H54 (cell line): ENCODE measurements around the gene CDH1.

Experiments used
- DNase-seq: peaks from one replicate; pipeline ENCODE4 v3.0.0; 2011; ENCODE audit warnings: low spot score, mixed read lengths; ENCODE audit not compliant: insufficient read length
- FAIRE-seq: peaks from 3 replicates; lab custom pipeline; 2011; peaks lifted over from hg19 to GRCh38; lab: Jason Lieb, UNC
- POLR2A ChIP-seq: IDR thresholded peaks from 2 replicates; pipeline ENCODE4 v1.6.1; 2011; ENCODE audit warnings: low read depth, mild to moderate bottlenecking, low read length

CDH1 gene

GRCh38 chr16:68717684-68718083, 19.4 kb upstream of the CDH1 start:
- no peak for TF ChIP-seq POLR2A
- no peak for FAIRE-seq
- no peak for DNase-seq

- FAIRE-seq, result no peak
- DNase-seq, result no peak
- TF ChIP-seq POLR2A, result no peak
These were observed 18.5 kb upstream of the CDH1 start for GRCh38 chr16:68718590-68718989.

GRCh38 chr16:68719993-68720489, 17.1 kb upstream of the CDH1 start:
- TF ChIP-seq POLR2A, result no peak
- no peak for DNase-seq
- no peak for FAIRE-seq

GRCh38 chr16:68722119-68723024, 14.7 kb upstream of the CDH1 start:
- DNase-seq, result no peak
- TF ChIP-seq POLR2A, result no peak
- FAIRE-seq, result no peak

GRCh38 chr16:68724797-68725196, 12.3 kb upstream of the CDH1 start:
- no peak for DNase-seq
- TF ChIP-seq POLR2A, result no peak
- FAIRE-seq, result no peak

GRCh38 chr16:68728523-68728922, 8.6 kb upstream of the CDH1 start:
- no peak for TF ChIP-seq POLR2A
- DNase-seq (no peak), FAIRE-seq (no peak)

GRCh38 chr16:68731637-68732036, 5.5 kb upstream of the CDH1 start:
- DNase-seq, result no peak
- no peak for FAIRE-seq
- no peak for TF ChIP-seq POLR2A

- peak; percentile 94 for DNase-seq
These were observed 4.9 kb upstream of the CDH1 start for GRCh38 chr16:68732042-68732680.

GRCh38 chr16:68732741-68733399, 4.2 kb upstream of the CDH1 start:
- DNase-seq (no peak), FAIRE-seq (no peak)
- no peak for TF ChIP-seq POLR2A

More at GRCh38 chr16:68732042-68732680, 4.9 kb upstream of the CDH1 start:
- no peak for FAIRE-seq
- no peak for TF ChIP-seq POLR2A

- no peak for FAIRE-seq
- DNase-seq, result no peak
- no peak for TF ChIP-seq POLR2A
These were observed 3.5 kb upstream of the CDH1 start for GRCh38 chr16:68733570-68733969.

- TF ChIP-seq POLR2A, result no peak
- FAIRE-seq (no peak), DNase-seq (no peak)
These were observed 2.3 kb upstream of the CDH1 start for GRCh38 chr16:68734782-68735181.

GRCh38 chr16:68736561-68736960, 531 bp upstream of the CDH1 start:
- no peak for TF ChIP-seq POLR2A
- no peak for FAIRE-seq

GRCh38 chr16:68737730-68738629, 888 bp downstream of the CDH1 start:
- no peak for TF ChIP-seq POLR2A
- FAIRE-seq, result no peak
- no peak for DNase-seq

More at GRCh38 chr16:68736561-68736960, 531 bp upstream of the CDH1 start:
- DNase-seq, result no peak
